Measurements from ENCODE around the gene TSPAN10. TPM values are rescaled to one million over a fixed set of nuclear protein-coding genes. Genes with fewer than 3 reads are reported as not detected.

TSPAN10 gene
- total RNA-seq, 1 donor from 2014 or later, result 1.8 TPM

- TF ChIP-seq, protein P1, sequence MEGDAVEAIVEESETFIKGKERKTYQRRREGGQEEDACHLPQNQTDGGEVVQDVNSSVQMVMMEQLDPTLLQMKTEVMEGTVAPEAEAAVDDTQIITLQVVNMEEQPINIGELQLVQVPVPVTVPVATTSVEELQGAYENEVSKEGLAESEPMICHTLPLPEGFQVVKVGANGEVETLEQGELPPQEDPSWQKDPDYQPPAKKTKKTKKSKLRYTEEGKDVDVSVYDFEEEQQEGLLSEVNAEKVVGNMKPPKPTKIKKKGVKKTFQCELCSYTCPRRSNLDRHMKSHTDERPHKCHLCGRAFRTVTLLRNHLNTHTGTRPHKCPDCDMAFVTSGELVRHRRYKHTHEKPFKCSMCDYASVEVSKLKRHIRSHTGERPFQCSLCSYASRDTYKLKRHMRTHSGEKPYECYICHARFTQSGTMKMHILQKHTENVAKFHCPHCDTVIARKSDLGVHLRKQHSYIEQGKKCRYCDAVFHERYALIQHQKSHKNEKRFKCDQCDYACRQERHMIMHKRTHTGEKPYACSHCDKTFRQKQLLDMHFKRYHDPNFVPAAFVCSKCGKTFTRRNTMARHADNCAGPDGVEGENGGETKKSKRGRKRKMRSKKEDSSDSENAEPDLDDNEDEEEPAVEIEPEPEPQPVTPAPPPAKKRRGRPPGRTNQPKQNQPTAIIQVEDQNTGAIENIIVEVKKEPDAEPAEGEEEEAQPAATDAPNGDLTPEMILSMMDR (IDR thresholded peaks at IDR 0.05), result no peak
- Mint-ChIP-seq H3K4me1 (ENCODE audit: low read depth) (peaks cover 4% of the 10 kb centered on the region), H3K4me3 (ENCODE audit: unreplicated experiment) (no peak overlapping the region), H3K27ac (ENCODE audit: unreplicated experiment) (peak overlapping the region; percentile 55), H3K27me3 (ENCODE audit: low read depth) (no peaks in the 10 kb centered on the region), H3K36me3 (ENCODE audit: low read depth) (no peaks in the 10 kb centered on the region), H3K9me3 (ENCODE audit: low read depth) (no peaks in the 10 kb centered on the region)
- DNase-seq (ENCODE audit: low spot score), result no peak
These were observed 14.7 kb downstream of the TSPAN10 start for GRCh38 chr17:81651692-81652091.

- Mint-ChIP-seq H3K4me1 (ENCODE audit: low read depth) (peaks cover 4% of the 10 kb centered on the region), H3K9me3 (ENCODE audit: low read depth) (no peaks in the 10 kb centered on the region), H3K27me3 (ENCODE audit: low read depth) (no peaks in the 10 kb centered on the region), H3K36me3 (ENCODE audit: low read depth) (no peaks in the 10 kb centered on the region), H3K4me3 (ENCODE audit: unreplicated experiment) (no peak overlapping the region), H3K27ac (ENCODE audit: unreplicated experiment) (no peak overlapping the region)
- DNase-seq (ENCODE audit: low spot score), result no peak
- TF ChIP-seq, protein P1 (IDR thresholded peaks at IDR 0.05), result no peak
These were observed 16.1 kb downstream of the TSPAN10 start for GRCh38 chr17:81652906-81653771.

DNA sequence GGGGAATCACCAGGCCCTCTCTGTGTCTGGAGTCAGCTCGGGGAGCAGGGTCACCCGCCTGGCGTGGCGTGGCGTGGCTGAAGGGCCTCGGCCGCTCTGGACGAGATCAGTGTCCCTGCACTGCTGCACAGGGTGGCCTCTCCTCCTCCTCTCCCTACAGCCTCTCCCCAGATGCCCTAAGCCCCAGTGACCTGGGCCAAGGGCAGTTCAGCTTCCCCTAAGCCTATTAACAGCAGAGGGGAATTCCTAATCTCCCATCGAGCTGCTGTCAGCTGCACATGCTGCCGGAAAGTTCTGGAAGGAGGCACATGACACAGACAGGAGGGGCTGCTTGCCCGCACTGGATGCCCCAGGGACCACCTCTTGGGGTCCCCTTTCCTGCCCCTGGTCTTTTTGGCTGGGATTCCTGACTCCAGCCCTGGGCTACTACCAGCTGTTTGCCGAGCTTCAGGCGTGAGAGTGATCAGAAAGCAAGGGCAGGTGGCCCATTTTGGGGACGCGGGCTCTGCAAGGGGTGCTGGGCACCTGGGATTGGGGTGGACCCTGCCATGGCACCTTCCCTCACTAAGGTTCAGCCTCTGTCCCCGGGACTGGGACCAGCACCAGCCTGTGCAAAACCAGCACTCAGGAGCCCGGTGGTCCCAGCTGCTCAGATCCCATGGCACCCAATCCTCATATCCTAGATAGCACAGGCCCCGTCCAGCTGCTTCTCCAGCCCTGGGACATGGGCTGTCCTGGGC, 18.6 kb downstream of the TSPAN10 start:
- H3K36me3 Mint-ChIP-seq (ENCODE audit: low read depth), result no peaks in the 10 kb centered on the region
- no peak overlapping the region for H3K27ac Mint-ChIP-seq (ENCODE audit: unreplicated experiment)

GRCh38 chr17:81656118-81656743, 19.2 kb downstream of the TSPAN10 start, which contains the start of gene PDE6G:
Gene PDE6G (minus strand): TSS chr17:81656542. CDS start chr17:81653305, 3,237 bp downstream.
- Mint-ChIP-seq H3K9me3 (ENCODE audit: low read depth) (no peaks in the 10 kb centered on the region), H3K4me3 (ENCODE audit: unreplicated experiment) (no peak within 1 kb of the TSS), H3K4me1 (ENCODE audit: low read depth) (peaks cover 4% of the 10 kb centered on the region), H3K27me3 (ENCODE audit: low read depth) (no peaks in the 10 kb centered on the region), H3K27ac (ENCODE audit: unreplicated experiment) (no peak within 1 kb of the TSS), H3K36me3 (ENCODE audit: low read depth) (no peaks in the 10 kb centered on the region)
- no peak for DNase-seq (ENCODE audit: low spot score)
- TF ChIP-seq, protein P1 (IDR thresholded peaks at IDR 0.05), result no peak

More for the DNA sequence above, 18.6 kb downstream of the TSPAN10 start:
- H3K4me3 Mint-ChIP-seq (ENCODE audit: unreplicated experiment), result no peak overlapping the region
- no peak for DNase-seq (ENCODE audit: low spot score)
- no peaks in the 10 kb centered on the region for H3K27me3 Mint-ChIP-seq (ENCODE audit: low read depth)
- peaks cover 4% of the 10 kb centered on the region for H3K4me1 Mint-ChIP-seq (ENCODE audit: low read depth)
- TF ChIP-seq, protein P1 (IDR thresholded peaks at IDR 0.05), result no peak
- H3K9me3 Mint-ChIP-seq (ENCODE audit: low read depth), result no peaks in the 10 kb centered on the region

GRCh38 chr17:81656835-81657234, 19.8 kb downstream of the TSPAN10 start:
- Mint-ChIP-seq H3K27me3 (ENCODE audit: low read depth) (no peaks in the 10 kb centered on the region), H3K9me3 (ENCODE audit: low read depth) (no peaks in the 10 kb centered on the region), H3K4me3 (ENCODE audit: unreplicated experiment) (no peak overlapping the region), H3K27ac (ENCODE audit: unreplicated experiment) (no peak overlapping the region), H3K36me3 (ENCODE audit: low read depth) (no peaks in the 10 kb centered on the region), H3K4me1 (ENCODE audit: low read depth) (peaks cover 2% of the 10 kb centered on the region)
- DNase-seq (ENCODE audit: low spot score), result no peak
- TF ChIP-seq, protein P1 (IDR thresholded peaks at IDR 0.05), result no peak
